AML-193 (cell line): ENCODE measurements around the gene GSTO2.

Experiments
- DNase-seq, 2 experiments: peaks; one replicate each; lab custom pipeline; 2025; lab: John Stamatoyannopoulos, UW

The GSTO2 gene

DNA sequence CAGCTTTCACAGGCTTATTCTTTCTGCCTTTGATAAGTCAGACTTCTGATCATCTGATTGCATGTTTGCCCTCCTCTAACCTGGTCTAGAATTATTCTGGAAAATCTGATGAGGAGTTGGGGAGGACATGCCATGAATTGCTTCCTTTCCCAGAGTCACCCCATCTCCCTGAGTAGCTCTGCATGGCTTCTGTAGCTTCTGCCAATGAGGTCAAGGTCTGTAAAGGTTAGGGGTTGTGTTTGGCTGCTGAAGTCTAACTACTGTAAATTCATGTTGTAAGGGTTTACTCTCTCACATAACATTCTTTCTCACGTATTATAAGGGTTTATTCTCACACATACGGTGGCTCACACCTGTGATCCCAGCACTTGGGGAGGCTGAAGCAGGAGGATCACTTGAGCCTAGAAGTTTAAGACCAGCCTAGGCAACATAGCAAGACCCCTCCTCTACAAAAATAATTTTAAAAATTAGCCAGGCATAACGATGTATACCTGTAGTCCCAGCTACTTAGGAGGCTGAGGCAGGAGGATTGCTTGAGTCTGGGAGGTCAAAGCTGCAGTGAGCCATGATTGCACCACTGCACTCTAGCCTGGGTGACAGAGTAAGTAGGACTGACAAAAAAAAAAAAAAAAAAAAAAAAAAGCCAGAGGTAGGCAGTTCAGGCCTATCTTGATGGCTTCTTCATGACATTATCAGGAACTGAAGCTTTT, 10.7 kb downstream of the GSTO2 start:
- DNase-seq: no peak

DNA sequence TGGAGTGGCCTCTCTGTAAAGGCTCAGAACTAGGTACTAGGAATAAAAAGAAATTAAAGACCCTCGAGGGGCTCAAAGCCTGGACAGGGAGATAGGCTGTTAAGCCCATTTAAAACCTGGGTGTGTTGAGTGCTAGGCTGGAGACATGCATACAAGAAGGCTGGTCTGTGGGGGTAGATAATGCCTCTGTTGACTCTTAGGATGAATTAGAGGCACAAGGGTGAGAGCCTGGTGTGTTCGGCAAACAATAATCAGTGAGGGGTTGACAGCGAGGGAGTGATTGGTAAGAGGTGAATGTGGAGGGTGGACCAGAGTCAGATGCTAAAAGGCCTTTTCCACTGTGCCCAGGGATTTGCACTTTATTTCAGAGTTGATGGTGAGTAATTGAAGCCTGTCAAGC, 12.7 kb downstream of the GSTO2 start:
- DNase-seq: no peak

- DNase-seq: no peak
Observed at GRCh38 chr10:104284846-104285245, 15.9 kb downstream of the GSTO2 start.

DNA sequence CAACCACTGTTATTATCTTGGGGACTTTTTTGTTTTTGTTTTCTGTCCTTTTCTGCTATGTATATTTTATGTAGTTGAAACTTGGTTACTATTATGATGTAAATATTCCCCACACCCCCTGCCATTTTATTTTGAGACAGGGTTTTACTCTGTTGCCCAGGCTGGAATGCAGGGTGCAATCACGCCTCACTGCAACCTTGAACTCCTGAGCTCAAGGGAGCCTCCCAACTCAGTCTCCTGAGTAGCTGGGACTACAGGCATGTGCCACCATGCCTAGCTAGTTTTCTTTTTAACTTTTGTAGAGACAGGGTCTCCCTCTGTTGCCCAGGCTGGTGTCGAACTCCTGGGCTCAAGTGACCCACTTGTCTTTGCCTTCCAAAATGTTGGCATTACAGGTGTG, 18.0 kb downstream of the GSTO2 start:
- DNase-seq: no peak

GRCh38 chr10:104288355-104288754, 19.4 kb downstream of the GSTO2 start:
- DNase-seq: no peak

- DNase-seq: peak; percentile 80 to 87
Observed at GRCh38 chr10:104291439-104291951, 22.5 kb downstream of the GSTO2 start.

- DNase-seq: no peak
Observed at GRCh38 chr10:104293011-104293410, 24.0 kb downstream of the GSTO2 start.

DNA sequence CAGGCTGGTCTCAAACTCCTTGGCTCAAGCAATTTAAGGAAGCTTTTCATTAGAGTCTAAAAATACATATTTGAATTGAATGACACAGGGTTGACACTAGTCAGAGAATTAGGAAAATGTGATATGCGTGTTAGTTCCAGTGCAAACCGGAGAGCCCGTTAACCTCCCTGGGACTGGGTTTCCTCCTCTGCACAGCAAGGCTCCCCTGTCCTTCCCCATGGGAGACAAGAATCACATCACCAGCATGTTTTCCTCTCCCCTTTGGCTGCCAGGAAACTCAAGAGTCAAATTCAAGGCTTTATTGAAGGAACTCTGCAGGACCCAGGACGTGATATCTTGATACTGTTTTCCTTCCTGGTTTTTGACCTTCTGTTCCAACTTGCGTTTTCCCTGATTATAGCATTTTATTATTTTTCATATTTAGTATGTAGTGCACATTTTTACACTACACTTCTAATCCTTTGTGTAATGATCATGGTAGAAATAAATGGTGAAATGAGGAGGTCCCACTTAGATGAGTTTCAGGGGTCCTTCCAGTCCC, 24.9 kb downstream of the GSTO2 start:
- DNase-seq: no peak

- DNase-seq: no peak
Observed at GRCh38 chr10:104296687-104297436, 27.9 kb downstream of the GSTO2 start.

- no peak for DNase-seq
Observed at GRCh38 chr10:104297697-104298660, 29.0 kb downstream of the GSTO2 start.

- DNase-seq: no peak
Observed at GRCh38 chr10:104299031-104299904, 30.3 kb downstream of the GSTO2 start.

- no peak for DNase-seq
Observed at GRCh38 chr10:104300002-104300735, 31.2 kb downstream of the GSTO2 start.

GRCh38 chr10:104300736-104301292, 31.8 kb downstream of the GSTO2 start:
- no peak for DNase-seq

GRCh38 chr10:104301907-104302690, 33.1 kb downstream of the GSTO2 start:
- no peak for DNase-seq

DNA sequence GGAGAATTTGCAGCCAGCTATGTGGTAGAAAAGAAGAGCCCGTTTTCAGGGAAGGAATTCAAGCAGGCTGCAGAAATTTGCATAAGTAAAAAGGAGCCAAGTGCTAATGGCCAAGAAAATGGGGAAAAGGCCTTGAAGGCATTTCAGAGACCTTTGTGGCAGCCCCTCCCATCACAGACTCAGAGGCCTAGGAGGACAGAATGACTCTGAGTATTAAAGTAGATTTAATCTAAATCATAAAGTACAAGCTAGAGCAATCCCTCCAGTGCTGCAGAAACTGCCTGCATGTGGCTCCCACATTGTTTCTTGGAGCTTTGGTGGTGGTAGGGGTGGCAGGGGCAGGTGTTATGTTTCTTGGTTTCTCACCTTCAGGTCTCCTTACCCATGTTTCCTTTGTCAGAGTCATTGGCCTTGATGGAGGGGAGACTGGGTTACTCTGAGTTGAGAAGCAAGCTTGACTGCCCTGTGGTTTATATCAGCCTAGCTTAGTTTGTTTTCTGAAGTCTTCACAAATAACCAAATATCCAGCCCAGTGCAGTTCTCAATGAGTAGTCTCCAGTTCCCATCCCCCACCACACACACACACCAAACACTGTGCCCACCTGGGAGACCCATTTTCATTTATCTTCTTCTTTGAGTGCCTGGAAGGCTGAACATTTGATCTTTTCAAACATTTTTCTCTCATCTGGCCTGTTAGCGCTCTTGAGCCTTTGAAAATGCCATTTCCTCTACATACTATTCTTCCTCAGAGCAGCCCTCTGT, 34.8 kb downstream of the GSTO2 start:
- no peak for DNase-seq

DNA sequence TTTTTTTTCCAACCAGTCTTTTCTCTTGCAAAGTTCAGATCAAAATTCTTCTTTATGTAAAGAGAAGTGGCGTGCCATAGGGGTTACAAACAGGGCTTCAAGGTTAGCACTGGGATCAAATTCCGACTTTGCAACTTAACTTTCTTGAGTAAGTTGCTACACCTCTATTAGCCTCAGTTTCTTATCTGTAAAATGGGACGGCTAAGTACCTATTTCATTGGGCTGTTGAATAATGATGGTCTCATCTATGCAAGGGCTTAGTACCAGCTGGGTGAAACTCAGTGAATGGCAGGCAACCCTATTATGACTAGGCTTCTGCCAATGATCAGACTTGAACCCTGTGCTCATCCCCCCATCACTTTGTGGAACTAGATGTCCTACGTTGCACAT, 35.4 kb downstream of the GSTO2 start:
- no peak for DNase-seq

- no peak for DNase-seq
Observed at GRCh38 chr10:104304927-104305326, 35.9 kb downstream of the GSTO2 start.

DNA sequence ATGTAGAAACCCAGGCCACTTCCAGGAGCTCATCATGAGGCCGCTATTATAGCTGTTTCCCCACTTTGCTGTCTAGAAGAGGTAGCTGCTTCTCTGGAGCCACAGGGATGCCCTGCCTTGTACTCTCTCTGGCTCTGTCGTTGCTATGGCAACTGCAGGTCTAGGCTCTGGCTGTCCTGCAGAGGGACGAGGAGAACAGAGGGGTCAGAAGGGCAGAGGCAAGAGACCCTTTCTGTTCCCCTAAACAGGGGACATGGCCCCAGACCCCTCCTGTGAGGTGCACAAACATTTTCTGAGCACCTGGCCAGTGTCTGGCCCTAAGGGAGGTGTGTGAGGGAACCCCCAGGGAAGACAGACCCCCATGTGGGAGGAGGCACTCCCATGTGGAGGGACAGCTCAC, 37.9 kb downstream of the GSTO2 start:
- DNase-seq: no peak
